Testis (tissue), 3 donors: ENCODE data around the gene UGT2A1. TPM values are rescaled to one million over a fixed set of nuclear protein-coding genes. Genes with fewer than 3 reads are reported as not detected.

ENCODE experiments used
- DNase-seq: peaks from one replicate; pipeline ENCODE4 v3.0.0-alpha.2; 2019
- H3K27ac ChIP-seq, 2 donors: fragments of 200-600 bp; sonication (generic); one replicate each; pipeline ENCODE4 v1.5.1; 2019
- H3K27me3 ChIP-seq: fragments of 200-600 bp; sonication (generic); one replicate; pipeline ENCODE4 v1.5.1; 2019
- H3K36me3 ChIP-seq: fragments of 200-600 bp; sonication (generic); one replicate; pipeline ENCODE4 v1.5.1; 2017; ENCODE audit warnings: low read depth; ENCODE audit errors: missing control alignments
- H3K4me1 ChIP-seq: fragments of 200-600 bp; sonication (generic); one replicate; pipeline ENCODE4 v1.5.1; 2019
- H3K4me3 ChIP-seq, 2 donors: fragments of 200-600 bp; sonication (generic); one replicate each; pipeline ENCODE4 v1.5.1; 2017 to 2019
- H3K9me3 ChIP-seq: fragments of 200-600 bp; sonication (generic); one replicate; pipeline ENCODE4 v1.5.1; 2017
- POLR2A ChIP-seq: fragments of 450-650 bp; IDR thresholded peaks from one replicate; pipeline ENCODE4 v1.6.1; 2017; ENCODE audit warnings: antibody characterized with exemption, mild to moderate bottlenecking, moderate library complexity
- WGBS, 2 donors: methylation state at CpG; one replicate each; pipeline ENCODE4 v1.1.5; 2018; 5-methylcytosine and 5-hydroxymethylcytosine counted together
- intact Hi-C: fragments of 100-400 bp; cut with DNase I; formaldehyde crosslinking; loops from one replicate; pipeline ENCODE4 v1.15.1; 2023; ENCODE audit warnings: low total_unique reads
- polyA plus RNA-seq: library from polyadenylated mRNA; stranded (reverse); fragments of 350-450 nt; fragmentation: Illumina TruSeq; extraction: RNeasy Lipid Tissue Mini Kit (QIAGEN cat#74804); gene quantifications from one replicate; pipeline ENCODE4 v1.2.3, GENCODE V29; 2014; ENCODE audit warnings: low read depth, low replicate concordance; ENCODE audit not compliant: insufficient read depth
- total RNA-seq, 2 donors: library from RNA; depleted of rRNA; stranded (reverse); fragments of >200 nt; gene quantifications; one replicate each; pipeline ENCODE4 v1.2.3, GENCODE V29; 2016
- TF ChIP-seq, protein P1 (sequence below), 3 experiments: fragments of 450-650 bp in 2 of 3; fragments of 200-600 bp in 1 of 3; sonication (generic) in 1 of 3; IDR thresholded peaks; one replicate each; pipeline ENCODE4 v1.5.1; 2016 to 2019; ENCODE audit warnings: antibody characterized with exemption in 3 of 3, mild to moderate bottlenecking in 2 of 3, moderate library complexity in 1 of 3

UGT2A1 gene
- total and polyA plus RNA-seq, 3 donors from 2014 or later = 0.12 TPM; not detected in 2

DNA sequence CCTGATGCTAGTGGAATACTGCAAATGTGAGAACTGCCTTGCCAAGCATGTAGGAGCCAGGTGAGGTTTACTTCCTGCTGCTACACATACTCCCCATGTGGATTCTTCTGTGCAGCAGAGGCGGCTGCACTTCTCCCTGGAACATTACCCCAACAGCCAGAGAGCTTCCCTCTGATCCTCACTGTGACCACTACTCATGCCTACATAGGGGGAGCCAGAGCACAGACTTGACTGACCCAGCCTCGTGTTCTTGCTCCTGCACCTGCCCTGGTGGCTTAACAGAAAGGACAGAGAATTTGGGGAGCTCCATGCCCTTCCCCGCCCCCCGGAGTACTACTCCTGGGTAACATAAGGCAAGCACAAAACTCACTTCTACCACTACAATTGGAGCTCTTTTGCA lies 52.0 kb downstream of the UGT2A1 start:
- Histone ChIP-seq H3K9me3 (no peaks in the 10 kb centered on the region), H3K4me3 (no peak overlapping the region), H3K4me1 (no peaks in the 10 kb centered on the region), H3K36me3 (no peaks in the 10 kb centered on the region), H3K27me3 (no peaks in the 10 kb centered on the region), H3K27ac (no peak overlapping the region)
- WGBS, 2 donors = 60 to 67% methylated on average over 2 to 4 of the region's 4 CpGs
- no peak for DNase-seq
- intact Hi-C loops = no loop called here
- TF ChIP-seq POLR2A = no peak
- TF ChIP-seq, protein P1, sequence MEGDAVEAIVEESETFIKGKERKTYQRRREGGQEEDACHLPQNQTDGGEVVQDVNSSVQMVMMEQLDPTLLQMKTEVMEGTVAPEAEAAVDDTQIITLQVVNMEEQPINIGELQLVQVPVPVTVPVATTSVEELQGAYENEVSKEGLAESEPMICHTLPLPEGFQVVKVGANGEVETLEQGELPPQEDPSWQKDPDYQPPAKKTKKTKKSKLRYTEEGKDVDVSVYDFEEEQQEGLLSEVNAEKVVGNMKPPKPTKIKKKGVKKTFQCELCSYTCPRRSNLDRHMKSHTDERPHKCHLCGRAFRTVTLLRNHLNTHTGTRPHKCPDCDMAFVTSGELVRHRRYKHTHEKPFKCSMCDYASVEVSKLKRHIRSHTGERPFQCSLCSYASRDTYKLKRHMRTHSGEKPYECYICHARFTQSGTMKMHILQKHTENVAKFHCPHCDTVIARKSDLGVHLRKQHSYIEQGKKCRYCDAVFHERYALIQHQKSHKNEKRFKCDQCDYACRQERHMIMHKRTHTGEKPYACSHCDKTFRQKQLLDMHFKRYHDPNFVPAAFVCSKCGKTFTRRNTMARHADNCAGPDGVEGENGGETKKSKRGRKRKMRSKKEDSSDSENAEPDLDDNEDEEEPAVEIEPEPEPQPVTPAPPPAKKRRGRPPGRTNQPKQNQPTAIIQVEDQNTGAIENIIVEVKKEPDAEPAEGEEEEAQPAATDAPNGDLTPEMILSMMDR (IDR thresholded peaks at IDR 0.05) = no peak

DNA sequence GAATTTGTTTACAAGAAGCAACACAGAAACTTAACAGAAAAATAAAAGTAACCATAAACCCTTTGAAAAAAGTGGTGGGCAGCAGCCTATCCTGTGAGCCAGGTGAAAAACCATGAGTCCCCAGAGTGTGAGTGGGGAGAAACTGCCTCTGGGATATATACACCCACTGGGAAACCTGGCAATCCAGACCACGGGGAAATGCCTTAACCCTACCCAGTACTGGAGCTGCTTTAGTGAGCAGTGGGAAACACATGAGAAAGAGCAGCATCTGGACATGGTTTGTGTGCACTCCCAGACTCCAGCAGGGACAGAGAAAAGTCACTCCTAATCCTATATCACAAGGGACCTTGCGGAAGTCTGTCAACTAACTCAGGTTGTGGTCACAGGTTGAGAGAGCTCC lies 53.0 kb downstream of the UGT2A1 start:
- 71 to 81% methylated on average over 2 of the region's 2 CpGs for WGBS, 2 donors
- no peak for DNase-seq
- H3K4me1 ChIP-seq = no peaks in the 10 kb centered on the region
- H3K27me3 ChIP-seq = no peaks in the 10 kb centered on the region
- TF ChIP-seq POLR2A = no peak
- TF ChIP-seq, protein P1 (IDR thresholded peaks at IDR 0.05) = no peak
- no peak overlapping the region for H3K4me3 ChIP-seq
- H3K9me3 ChIP-seq = no peaks in the 10 kb centered on the region
- no peaks in the 10 kb centered on the region for H3K36me3 ChIP-seq
- no peak overlapping the region for H3K27ac ChIP-seq
- intact Hi-C loops = no loop called here

DNA sequence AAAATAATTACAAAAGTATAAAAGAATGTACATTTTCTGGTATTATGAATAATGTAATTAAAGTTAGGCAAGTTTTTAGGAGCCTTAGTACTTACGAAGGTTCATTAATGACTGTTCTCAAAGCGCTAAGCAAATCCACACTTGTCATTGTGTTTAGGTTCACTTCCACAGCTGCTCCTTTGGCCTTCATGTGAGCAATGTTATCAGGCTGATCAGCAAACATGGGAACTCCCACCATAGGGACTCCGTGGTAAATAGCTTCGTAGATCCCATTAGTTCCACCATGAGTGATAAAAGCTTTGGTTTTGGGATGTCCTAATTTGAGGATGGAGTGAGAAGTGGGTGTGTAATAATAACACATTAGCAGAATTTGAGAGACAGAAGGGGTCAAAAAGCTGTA lies 58.7 kb downstream of the UGT2A1 start:
- intact Hi-C loops = no loop called here
- H3K27ac ChIP-seq = no peak overlapping the region
- no peaks in the 10 kb centered on the region for H3K4me1 ChIP-seq
- no peak overlapping the region for H3K4me3 ChIP-seq
- WGBS, 2 donors = 53 to 55% methylated on average over 4 of the region's 4 CpGs
- no peaks in the 10 kb centered on the region for H3K9me3 ChIP-seq
- TF ChIP-seq, protein P1 (IDR thresholded peaks at IDR 0.05) = no peak
- no peak for TF ChIP-seq POLR2A
- DNase-seq = no peak
- no peaks in the 10 kb centered on the region for H3K36me3 ChIP-seq
- H3K27me3 ChIP-seq = no peaks in the 10 kb centered on the region

DNA sequence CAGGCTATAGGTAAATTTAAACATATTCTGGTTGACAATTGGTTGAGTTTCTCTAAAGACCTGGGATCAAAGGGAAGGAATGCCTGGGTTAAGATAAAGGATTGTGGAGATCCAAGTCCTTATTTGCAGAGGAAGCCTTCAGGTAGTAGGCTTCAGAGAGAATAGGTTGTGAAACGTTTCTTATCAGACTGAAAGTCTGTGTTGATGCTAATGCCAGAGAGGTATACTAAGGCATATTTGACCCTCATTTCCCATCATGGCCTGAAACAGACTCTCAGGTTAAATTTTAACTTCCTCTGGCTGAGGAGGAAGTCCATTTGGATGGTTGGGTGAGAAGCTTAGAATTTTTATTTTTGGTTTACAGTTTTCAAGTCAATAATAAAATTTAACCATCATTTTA lies 61.7 kb downstream of the UGT2A1 start:
- Histone ChIP-seq H3K27me3 (no peaks in the 10 kb centered on the region), H3K4me3 (no peak overlapping the region), H3K36me3 (no peaks in the 10 kb centered on the region), H3K27ac (no peak overlapping the region), H3K9me3 (no peaks in the 10 kb centered on the region), H3K4me1 (no peaks in the 10 kb centered on the region)
- no peak for DNase-seq
- TF ChIP-seq POLR2A = no peak
- TF ChIP-seq, protein P1 (IDR thresholded peaks at IDR 0.05) = no peak
- intact Hi-C loops = no loop called here
- WGBS, 2 donors = 52 to 64% methylated on average over 1 of the region's 1 CpG

GRCh38 chr4:69589884-69590283 lies 63.2 kb downstream of the UGT2A1 start:
- Histone ChIP-seq H3K27me3 (no peaks in the 10 kb centered on the region), H3K36me3 (no peaks in the 10 kb centered on the region), H3K9me3 (no peaks in the 10 kb centered on the region), H3K4me3 (no peak overlapping the region), H3K4me1 (no peaks in the 10 kb centered on the region), H3K27ac (no peak overlapping the region)
- TF ChIP-seq, protein P1 (IDR thresholded peaks at IDR 0.05) = no peak
- no peak for TF ChIP-seq POLR2A
- intact Hi-C loops = no loop called here
- no peak for DNase-seq
- WGBS, 2 donors = 35 to 83% methylated on average over 1 of the region's 1 CpG
